SU-DHL-6 (cell line): ENCODE data around the gene FERMT3.
A peak's percentile ranks its signal among the peaks of the same experiment; 100 is the strongest.

Experiments
- H2AFZ ChIP-seq: fragments of 200-600 bp; sonication (generic); 2 replicates; pipeline ENCODE4 v1.6.1; 2014; ENCODE audit warnings: low read depth, mild to moderate bottlenecking, moderate library complexity, mixed read lengths, antibody characterized with exemption, low read length; ENCODE audit not compliant: severe bottlenecking
- H3F3A ChIP-seq: fragments of 200-600 bp; shearing (Covaris generic); 2 replicates; pipeline ENCODE4 v1.6.0; 2016; ENCODE audit warnings: antibody characterized with exemption, mild to moderate bottlenecking; ENCODE audit not compliant: insufficient read depth
- H3K27ac ChIP-seq: fragments of 200-600 bp; sonication (generic); 2 replicates; pipeline ENCODE4 v1.5.1; 2016; ENCODE audit warnings: low read depth, mild to moderate bottlenecking, low read length, moderate library complexity, mixed read lengths
- H3K27me3 ChIP-seq: fragments of 200-600 bp; sonication (generic), shearing (Covaris generic); 2 replicates; pipeline ENCODE4 v1.6.0; 2014; ENCODE audit warnings: mild to moderate bottlenecking, low read length
- H3K36me3 ChIP-seq: fragments of 200-600 bp; sonication (generic); 2 replicates; pipeline ENCODE4 v1.6.1; 2014; ENCODE audit warnings: mild to moderate bottlenecking, low read length, mixed read lengths
- H3K4me2 ChIP-seq: fragments of 300-600, 200-600 bp; shearing (Covaris generic), sonication (generic); 2 replicates; pipeline ENCODE4 v1.6.0; 2014; ENCODE audit warnings: low read length, low read depth, mild to moderate bottlenecking; ENCODE audit not compliant: poor library complexity, severe bottlenecking
- H3K4me3 ChIP-seq: fragments of 200-600 bp; sonication (generic); 2 replicates; pipeline ENCODE4 v1.5.1; 2014; ENCODE audit warnings: antibody characterized with exemption, low read length, mild to moderate bottlenecking, mixed read lengths; ENCODE audit not compliant: insufficient read depth, poor library complexity, severe bottlenecking
- H3K79me2 ChIP-seq: fragments of 200-600 bp; sonication (generic); 2 replicates; pipeline ENCODE4 v1.6.1; 2014; ENCODE audit warnings: mild to moderate bottlenecking, low read length, moderate library complexity; ENCODE audit not compliant: insufficient read depth
- H3K9ac ChIP-seq: fragments of 200-600 bp; sonication (generic); 2 replicates; pipeline ENCODE4 v1.7.0; 2014; ENCODE audit warnings: mild to moderate bottlenecking, low read length
- H3K9me2 ChIP-seq: fragments of 200-600 bp; sonication (generic); replicated peaks from 2 replicates; pipeline ENCODE4 v1.6.1; 2014; ENCODE audit warnings: low read length; ENCODE audit not compliant: insufficient read depth
- H3K9me3 ChIP-seq: fragments of 200-600 bp; sonication (generic); 2 replicates; pipeline ENCODE4 v1.6.1; 2014; ENCODE audit warnings: low read length, mixed read lengths; ENCODE audit not compliant: insufficient read depth
- H4K20me1 ChIP-seq: fragments of 200-600 bp; sonication (generic); 2 replicates; pipeline ENCODE4 v1.6.1; 2014; ENCODE audit warnings: low read depth, mild to moderate bottlenecking, antibody characterized with exemption, low read length, moderate library complexity, mixed read lengths
- EZH2phosphoT487 ChIP-seq: fragments of 200-600 bp; sonication (generic), shearing (Covaris generic); conservative IDR thresholded peaks from 2 replicates; pipeline ENCODE4 v1.6.1; 2018; ENCODE audit warnings: mild to moderate bottlenecking, antibody characterized with exemption, low read length, moderate library complexity, mixed read lengths
- TF ChIP-seq, protein P1 (sequence below): fragments of 200-600 bp; sonication (generic); IDR thresholded peaks from one replicate; pipeline ENCODE4 v1.5.1; 2017; ENCODE audit warnings: antibody characterized with exemption, mild to moderate bottlenecking, low read length, moderate library complexity; ENCODE audit not compliant: insufficient read depth, poor library complexity, severe bottlenecking

The FERMT3 gene

DNA sequence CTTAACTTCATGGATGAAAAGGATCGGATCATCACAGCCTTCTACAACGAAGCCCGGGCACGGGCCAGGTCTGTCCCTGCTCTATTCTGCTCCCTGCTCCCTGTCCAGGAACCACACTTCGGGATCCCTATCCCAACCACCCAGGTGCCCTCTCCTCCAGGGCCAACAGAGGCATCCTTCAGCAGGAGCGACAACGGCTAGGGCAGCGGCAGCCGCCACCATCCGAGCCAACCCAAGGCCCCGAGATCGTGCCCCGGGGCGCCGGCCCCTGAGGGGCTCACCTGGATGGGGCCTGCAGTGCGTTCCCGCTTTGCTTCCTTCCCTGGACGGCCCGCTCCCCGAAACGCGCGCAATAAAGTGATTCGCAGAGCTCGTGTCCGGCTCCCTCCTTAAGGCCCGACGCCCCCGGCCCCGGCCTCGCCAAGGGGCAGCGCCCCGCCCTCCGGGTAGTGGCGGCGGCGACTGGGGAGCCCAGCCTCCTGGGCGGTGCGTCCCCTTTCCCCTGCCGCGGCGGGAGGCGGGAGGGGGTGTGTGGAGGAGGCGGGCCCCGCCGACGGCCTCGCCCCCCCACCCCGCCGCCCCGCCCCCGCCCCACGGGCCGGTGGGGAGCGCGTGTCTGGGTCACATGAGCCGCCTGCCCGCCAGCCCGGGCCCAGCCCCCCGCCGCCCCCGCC is 27.5 kb downstream of the FERMT3 start, which contains the start of gene VEGFB:
TSS of gene VEGFB (plus strand) at position 672 of the 674 bp plus-strand sequence. CDS start 250 bp downstream, outside the sequence.
- Histone ChIP-seq H4K20me1 (no peaks in the 10 kb centered on the region), H3K27ac (peak within 1 kb of the TSS; percentile 62), H2AFZ (no peak within 1 kb of the TSS), H3K27me3 (no peaks in the 10 kb centered on the region), H3K4me2 (peak within 1 kb of the TSS; percentile 81), H3K79me2 (peaks cover 7% of the 10 kb centered on the region; the same call in 1 of the 2 replicates), H3K36me3 (no peaks in the 10 kb centered on the region), H3F3A (peaks cover 34% of the 10 kb centered on the region), H3K9me3 (no peaks in the 10 kb centered on the region), H3K4me3 (peak within 1 kb of the TSS; percentile 72), H3K9me2 (no peaks in the 10 kb centered on the region), H3K9ac (peak within 1 kb of the TSS; percentile 73)
- TF ChIP-seq EZH2phosphoT487: no peak
- TF ChIP-seq, protein P1, sequence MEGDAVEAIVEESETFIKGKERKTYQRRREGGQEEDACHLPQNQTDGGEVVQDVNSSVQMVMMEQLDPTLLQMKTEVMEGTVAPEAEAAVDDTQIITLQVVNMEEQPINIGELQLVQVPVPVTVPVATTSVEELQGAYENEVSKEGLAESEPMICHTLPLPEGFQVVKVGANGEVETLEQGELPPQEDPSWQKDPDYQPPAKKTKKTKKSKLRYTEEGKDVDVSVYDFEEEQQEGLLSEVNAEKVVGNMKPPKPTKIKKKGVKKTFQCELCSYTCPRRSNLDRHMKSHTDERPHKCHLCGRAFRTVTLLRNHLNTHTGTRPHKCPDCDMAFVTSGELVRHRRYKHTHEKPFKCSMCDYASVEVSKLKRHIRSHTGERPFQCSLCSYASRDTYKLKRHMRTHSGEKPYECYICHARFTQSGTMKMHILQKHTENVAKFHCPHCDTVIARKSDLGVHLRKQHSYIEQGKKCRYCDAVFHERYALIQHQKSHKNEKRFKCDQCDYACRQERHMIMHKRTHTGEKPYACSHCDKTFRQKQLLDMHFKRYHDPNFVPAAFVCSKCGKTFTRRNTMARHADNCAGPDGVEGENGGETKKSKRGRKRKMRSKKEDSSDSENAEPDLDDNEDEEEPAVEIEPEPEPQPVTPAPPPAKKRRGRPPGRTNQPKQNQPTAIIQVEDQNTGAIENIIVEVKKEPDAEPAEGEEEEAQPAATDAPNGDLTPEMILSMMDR: no peak

DNA sequence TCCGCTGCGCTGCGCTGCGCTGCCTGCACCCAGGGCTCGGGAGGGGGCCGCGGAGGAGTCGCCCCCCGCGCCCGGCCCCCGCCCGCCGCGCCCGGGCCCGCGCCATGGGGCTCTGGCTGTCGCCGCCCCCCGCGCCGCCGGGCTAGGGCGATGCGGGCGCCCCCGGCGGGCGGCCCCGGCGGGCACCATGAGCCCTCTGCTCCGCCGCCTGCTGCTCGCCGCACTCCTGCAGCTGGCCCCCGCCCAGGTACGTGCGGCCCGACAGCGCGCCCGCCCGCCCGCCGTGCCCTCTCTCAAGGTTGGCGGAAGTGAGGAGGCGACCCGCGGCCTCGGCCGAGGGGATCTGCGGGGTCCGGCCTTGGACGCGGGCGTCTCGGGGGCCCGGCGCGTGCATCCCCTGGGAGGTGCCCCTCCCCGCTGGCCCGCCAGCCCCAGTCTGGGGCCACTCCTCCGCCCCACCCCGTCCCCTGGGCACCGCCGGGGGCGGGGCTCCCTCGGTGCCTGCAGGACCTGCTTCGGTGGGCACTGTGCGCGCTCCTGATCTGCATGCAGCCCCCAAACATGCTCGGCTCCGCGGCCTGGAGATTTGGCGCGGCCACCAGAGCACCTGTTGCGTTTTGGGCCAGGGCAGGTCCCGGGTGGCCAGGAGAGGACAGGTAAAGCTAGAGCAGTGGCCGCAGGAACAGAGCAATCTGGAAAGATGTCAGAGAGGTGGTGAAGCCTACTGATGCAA is 28.3 kb downstream of the FERMT3 start:
- Histone ChIP-seq H3K4me2 (peak overlapping the region; percentile 81), H4K20me1 (no peaks in the 10 kb centered on the region), H3K9ac (peak overlapping the region; percentile 73), H3F3A (peaks cover 31% of the 10 kb centered on the region), H3K4me3 (peak overlapping the region; percentile 72), H3K27ac (peak overlapping the region; percentile 62), H3K9me2 (no peaks in the 10 kb centered on the region), H2AFZ (no peak overlapping the region), H3K9me3 (no peaks in the 10 kb centered on the region), H3K27me3 (no peaks in the 10 kb centered on the region), H3K79me2 (peaks cover 7% of the 10 kb centered on the region; the same call in 1 of the 2 replicates), H3K36me3 (no peaks in the 10 kb centered on the region)
- TF ChIP-seq EZH2phosphoT487: no peak
- TF ChIP-seq, protein P1: no peak

DNA sequence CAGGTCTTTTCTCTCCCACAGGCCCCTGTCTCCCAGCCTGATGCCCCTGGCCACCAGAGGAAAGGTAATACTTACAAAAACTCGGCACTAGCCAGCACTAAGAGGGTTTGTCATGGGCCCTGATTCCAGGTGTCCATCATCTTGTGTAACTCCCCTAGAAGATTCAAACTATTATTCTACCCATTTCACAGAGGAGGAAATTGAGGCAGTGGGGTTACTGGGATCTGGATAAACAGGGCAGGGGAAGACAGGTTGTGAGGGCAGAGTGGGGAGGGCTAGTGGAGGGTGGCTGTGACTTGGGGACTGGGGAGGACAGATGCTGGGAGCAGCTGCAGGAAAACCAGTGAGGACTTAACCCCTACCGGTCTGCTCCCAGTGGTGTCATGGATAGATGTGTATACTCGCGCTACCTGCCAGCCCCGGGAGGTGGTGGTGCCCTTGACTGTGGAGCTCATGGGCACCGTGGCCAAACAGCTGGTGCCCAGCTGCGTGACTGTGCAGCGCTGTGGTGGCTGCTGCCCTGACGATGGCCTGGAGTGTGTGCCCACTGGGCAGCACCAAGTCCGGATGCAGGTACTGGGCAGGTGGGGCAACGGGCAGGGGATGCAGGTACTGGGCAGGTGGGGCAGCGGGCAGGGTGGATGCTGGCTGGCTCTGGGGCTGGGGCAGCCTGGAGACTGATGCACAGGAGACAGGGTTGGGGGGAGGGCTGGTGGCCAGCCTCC is 29.1 kb downstream of the FERMT3 start:
- no peaks in the 10 kb centered on the region for H3K36me3 ChIP-seq
- H3K9me3 ChIP-seq: no peaks in the 10 kb centered on the region
- no peak overlapping the region for H2AFZ ChIP-seq
- H3K9ac ChIP-seq: peak overlapping the region; percentile 73
- H3K4me2 ChIP-seq: peak overlapping the region; percentile 81
- no peaks in the 10 kb centered on the region for H3K9me2 ChIP-seq
- peaks cover 37% of the 10 kb centered on the region for H3F3A ChIP-seq
- H3K79me2 ChIP-seq: peaks cover 7% of the 10 kb centered on the region; the same call in 1 of the 2 replicates
- H3K4me3 ChIP-seq: peak overlapping the region; percentile 72
- TF ChIP-seq EZH2phosphoT487: no peak
- TF ChIP-seq, protein P1: no peak
- H4K20me1 ChIP-seq: no peaks in the 10 kb centered on the region
- no peaks in the 10 kb centered on the region for H3K27me3 ChIP-seq
- peak overlapping the region; percentile 62 for H3K27ac ChIP-seq
